Fibroblast of mammary gland (primary cell): ENCODE measurements around the gene LCN2.

Source experiments
- DNase-seq: peaks from one replicate; pipeline ENCODE4 v3.0.0-alpha.2; 2010; ENCODE audit warnings: low read depth
- H3K4me3 ChIP-seq: 2 replicates; pipeline ENCODE4 v1.5.1; 2011; ENCODE audit warnings: low read depth, mild to moderate bottlenecking, low read length, moderate library complexity; ENCODE audit not compliant: control insufficient read depth
- TF ChIP-seq, protein P1 (sequence below): conservative IDR thresholded peaks from 2 replicates; pipeline ENCODE4 v1.5.1; 2011; ENCODE audit warnings: low read depth, low read length, inconsistent platforms; ENCODE audit not compliant: control insufficient read depth, insufficient read depth

LCN2 gene

DNA sequence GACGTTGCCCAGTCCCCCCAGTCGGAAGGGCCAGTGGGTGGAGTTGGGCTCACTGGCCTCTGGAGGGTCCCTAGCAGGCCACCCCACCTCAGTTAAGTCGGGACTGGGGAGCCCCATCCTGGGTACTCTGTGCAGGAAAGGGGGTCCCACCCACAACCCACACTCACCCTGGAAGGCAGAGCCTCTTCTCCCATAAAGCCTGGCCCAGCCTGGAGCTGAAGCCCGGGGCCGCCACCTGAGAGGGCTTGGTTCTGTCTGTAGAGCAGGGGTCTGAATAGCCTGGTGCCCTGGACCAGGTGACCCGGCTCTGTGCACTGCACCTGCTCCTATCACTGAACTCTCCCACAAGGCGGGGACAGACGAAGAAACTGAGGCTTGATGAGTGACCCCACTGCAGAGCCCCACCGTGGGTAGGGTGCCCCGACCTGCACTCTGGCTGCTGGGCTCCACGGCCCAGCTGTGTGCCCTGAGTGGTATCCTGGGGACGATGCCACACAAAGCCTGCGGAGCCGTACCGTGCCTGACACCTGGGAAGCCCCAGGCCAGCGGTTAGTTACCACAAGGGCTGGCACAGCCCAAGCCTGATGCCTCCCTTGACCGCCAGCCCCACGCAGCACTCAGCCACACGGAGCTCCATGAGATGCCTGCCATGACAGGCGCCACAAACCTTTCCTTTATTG is 29.1 kb upstream of the LCN2 start:
- H3K4me3 ChIP-seq, result no peak overlapping the region
- TF ChIP-seq, protein P1, sequence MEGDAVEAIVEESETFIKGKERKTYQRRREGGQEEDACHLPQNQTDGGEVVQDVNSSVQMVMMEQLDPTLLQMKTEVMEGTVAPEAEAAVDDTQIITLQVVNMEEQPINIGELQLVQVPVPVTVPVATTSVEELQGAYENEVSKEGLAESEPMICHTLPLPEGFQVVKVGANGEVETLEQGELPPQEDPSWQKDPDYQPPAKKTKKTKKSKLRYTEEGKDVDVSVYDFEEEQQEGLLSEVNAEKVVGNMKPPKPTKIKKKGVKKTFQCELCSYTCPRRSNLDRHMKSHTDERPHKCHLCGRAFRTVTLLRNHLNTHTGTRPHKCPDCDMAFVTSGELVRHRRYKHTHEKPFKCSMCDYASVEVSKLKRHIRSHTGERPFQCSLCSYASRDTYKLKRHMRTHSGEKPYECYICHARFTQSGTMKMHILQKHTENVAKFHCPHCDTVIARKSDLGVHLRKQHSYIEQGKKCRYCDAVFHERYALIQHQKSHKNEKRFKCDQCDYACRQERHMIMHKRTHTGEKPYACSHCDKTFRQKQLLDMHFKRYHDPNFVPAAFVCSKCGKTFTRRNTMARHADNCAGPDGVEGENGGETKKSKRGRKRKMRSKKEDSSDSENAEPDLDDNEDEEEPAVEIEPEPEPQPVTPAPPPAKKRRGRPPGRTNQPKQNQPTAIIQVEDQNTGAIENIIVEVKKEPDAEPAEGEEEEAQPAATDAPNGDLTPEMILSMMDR, result no peak
- no peak for DNase-seq

DNA sequence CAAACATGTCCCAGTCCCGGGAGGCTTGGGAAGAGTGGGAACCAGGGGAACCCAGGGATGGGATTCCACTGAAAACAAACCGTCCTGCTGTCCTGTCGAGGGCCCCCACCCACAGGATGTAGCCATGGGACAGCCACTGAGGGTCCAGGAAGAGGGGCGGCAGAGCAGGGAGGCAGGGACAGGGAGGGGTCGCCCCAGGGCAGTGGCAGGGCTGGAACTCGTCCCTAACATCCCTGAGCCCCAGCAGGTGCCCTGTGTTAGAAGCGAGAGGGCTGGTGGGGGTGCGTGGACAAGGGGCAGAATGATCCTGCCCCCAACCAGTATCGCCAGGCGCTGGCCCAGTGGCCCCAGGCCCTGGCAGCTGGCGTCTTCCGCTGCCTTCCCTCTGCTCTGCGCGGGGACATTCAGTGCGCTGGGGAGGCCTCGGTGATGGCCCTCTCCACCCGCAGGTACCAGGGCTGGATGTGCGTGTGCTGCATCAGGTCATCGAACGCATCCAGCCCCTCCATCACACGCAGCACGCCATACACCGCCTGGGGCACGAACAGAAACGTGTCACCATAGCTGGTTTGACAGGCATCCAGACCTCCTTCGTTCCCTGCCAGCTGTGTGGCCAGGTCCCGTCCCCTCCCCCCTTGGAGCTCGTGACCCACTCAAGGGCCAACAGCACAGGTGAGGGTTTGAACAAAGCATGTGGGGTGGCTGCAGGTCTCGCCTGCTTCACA is 28.4 kb upstream of the LCN2 start:
- no peak for DNase-seq
- TF ChIP-seq, protein P1, result no peak
- no peak overlapping the region for H3K4me3 ChIP-seq

DNA sequence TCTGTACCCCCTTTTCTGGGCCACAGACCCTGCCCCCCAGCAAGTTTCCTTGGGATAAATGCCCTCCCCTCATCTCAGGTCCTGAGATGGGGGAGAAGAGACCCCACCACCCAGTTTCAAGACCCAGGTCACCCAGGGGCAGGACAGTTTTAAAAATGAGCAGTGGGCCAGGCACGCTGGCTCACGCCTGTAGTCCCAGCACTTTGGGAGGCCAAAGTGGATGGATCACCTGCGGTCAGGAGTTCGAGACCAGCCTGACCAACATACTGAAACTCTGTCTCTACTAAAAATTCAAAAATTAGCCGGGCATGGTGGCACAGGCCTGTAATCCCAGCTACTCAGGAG is 27.8 kb upstream of the LCN2 start:
- no peak overlapping the region for H3K4me3 ChIP-seq
- TF ChIP-seq, protein P1, result no peak
- DNase-seq, result no peak

DNA sequence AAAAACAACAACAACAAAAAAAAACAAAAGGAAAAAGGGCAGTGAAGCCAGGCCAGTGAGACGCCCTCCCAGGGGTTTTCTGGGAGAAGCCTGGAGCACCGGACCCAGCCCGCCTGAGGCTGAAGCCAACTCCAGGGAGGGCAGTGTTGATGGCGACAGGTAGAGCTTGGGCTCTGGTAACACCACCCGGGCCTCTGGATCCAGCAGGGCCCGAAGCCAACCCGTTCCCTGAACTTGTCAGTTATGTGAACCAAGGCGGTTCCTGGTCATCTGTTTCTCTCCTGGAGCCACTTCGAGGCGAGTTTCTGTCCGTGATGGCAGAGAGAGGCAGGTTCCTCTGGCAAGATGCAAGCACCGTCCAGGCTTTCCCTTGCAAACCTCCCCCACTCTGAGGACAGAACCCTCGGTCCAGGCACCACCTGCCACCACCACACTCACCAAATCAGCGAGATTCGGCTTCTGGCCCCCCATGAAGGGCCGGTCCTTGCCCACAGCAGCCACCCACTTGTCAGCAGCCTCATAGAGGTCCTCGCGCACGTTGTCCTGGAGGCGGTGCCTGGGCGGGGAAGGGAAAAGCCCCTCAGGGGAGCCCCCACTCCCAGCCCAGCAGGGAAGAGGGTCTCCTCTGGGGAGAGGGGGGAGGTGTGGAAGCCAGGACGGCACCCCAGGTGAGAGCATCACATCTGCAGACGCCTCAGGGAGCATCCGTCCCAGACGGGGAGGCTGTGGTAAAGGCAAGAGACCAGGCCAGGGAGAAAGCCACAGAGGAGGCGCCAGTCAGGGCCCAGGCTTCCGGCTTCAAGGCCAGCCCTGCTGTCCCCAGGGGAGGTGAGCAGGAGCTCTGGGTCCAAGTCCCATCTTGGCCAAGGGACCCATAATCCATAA is 27.1 kb upstream of the LCN2 start:
- no peak for DNase-seq
- TF ChIP-seq, protein P1, result no peak
- H3K4me3 ChIP-seq, result no peak overlapping the region

DNA sequence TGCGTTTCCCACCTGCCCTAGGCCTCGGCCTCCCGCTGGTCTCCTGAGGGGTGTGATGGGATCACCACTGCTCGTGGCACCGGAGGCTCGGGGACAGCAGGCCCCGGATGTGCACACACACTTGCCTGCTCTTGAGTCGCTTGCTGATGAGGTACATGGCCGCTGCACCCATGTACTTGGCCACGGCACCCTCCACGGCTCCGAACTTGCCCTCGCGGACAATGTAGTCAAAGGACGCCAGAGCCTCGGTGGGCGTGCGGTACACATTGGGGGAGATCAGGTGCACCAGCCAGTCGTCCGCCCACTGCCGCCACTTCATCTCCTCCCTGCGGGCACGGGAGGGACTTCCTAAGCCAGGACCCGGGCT is 26.5 kb upstream of the LCN2 start:
- DNase-seq, result no peak
- TF ChIP-seq, protein P1, result no peak
- H3K4me3 ChIP-seq, result no peak overlapping the region

DNA sequence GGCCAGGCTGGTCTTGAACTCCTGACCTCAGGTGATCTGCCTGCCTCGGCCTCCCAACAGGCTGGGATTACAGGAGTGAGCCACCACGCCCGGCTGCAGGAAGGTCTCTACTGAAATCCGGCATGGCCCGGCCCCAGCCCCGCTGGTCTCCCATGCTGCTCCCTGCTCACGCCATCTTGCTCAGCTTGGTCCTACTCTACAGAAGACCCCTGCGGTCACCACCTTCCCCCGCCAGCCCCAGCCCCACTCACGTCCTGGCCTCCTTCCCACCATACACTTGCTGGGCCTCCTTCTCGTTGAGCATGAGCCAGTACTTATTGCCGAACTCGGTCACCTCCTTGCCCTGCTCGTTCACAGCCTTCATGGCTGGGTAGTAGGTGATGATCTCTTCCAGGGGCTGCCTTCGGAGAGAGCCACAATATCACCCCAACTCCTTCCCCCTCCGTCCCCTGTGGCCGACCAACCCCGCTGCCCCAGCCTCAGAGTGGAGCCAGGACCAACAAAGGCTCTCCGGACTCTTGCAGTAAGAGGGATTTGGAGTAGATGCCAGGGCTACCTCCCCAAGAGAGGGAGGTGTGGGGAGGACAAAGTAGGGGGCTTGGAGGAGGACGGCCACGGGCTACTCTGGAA is 25.7 kb upstream of the LCN2 start:
- TF ChIP-seq, protein P1, result no peak
- no peak for DNase-seq

More for the DNA sequence above, 25.7 kb upstream of the LCN2 start:
- H3K4me3 ChIP-seq, result no peak overlapping the region
